SK-N-SH (cell line): ENCODE measurements around the gene ATP1A1. TPM values are rescaled to one million over a fixed set of nuclear protein-coding genes. Genes with fewer than 3 reads are reported as not detected.

Source experiments
- CTCF ChIA-PET: fragments of 300-600, 350-600 bp; formaldehyde crosslinking; extraction: SDS; loops from one replicate; lab custom pipeline; 2021; lab: Yijun Ruan, JAX
- POLR2A ChIA-PET: fragments of 350-600 bp; sonication (Branson Sonifier 250); formaldehyde crosslinking; extraction: SDS; loops from one replicate; lab custom pipeline; 2020; ENCODE audit warnings: antibody characterized with exemption, inconsistent platforms; lab: Yijun Ruan, JAX
- DNase-seq: peaks from one replicate; pipeline ENCODE4 v3.0.0; 2012
- H2AFZ ChIP-seq: fragments of 200-600 bp; sonication (generic); 2 replicates; pipeline ENCODE4 v1.8.1; 2016; ENCODE audit warnings: antibody characterized with exemption, mild to moderate bottlenecking, low read depth
- H3F3A ChIP-seq: fragments of 200-600 bp; sonication (generic); replicated peaks from 2 replicates; pipeline ENCODE3; 2016; ENCODE audit warnings: antibody characterized with exemption, mild to moderate bottlenecking; ENCODE audit not compliant: insufficient read depth
- H3K27ac ChIP-seq, 2 experiments: fragments of 200-500 bp in 1 of 2; fragments of 200-600 bp in 1 of 2; sonication (Bioruptor generic) in 1 of 2; sonication (generic), shearing (Covaris generic) in 1 of 2; 2 replicates each; pipeline versions ENCODE4 v1.5.1 to v1.6.1; 2014 to 2016; ENCODE audit warnings: low read depth in 2 of 2, inconsistent platforms in 1 of 2, low read length in 1 of 2, mild to moderate bottlenecking in 1 of 2, mixed read lengths in 1 of 2
- H3K27me3 ChIP-seq: fragments of 200-600 bp; sonication (generic), shearing (Covaris generic); 2 replicates; pipeline ENCODE4 v1.6.1; 2016; ENCODE audit warnings: mixed run types; ENCODE audit not compliant: insufficient read depth
- H3K36me3 ChIP-seq, 2 experiments: fragments of 200-500 bp in 1 of 2; fragments of 200-600 bp in 1 of 2; sonication (Bioruptor generic) in 1 of 2; sonication (generic) in 1 of 2; replicated peaks in 1 of 2; 2 replicates each; pipeline versions ENCODE3 to v1.5.1; 2014 to 2016; ENCODE audit warnings: low read length in 1 of 2, mild to moderate bottlenecking in 1 of 2; ENCODE audit not compliant: insufficient read depth in 2 of 2, control insufficient read depth in 1 of 2
- H3K4me1 ChIP-seq, 2 experiments: fragments of 200-500 bp in 1 of 2; fragments of 200-600 bp in 1 of 2; sonication (Bioruptor generic) in 1 of 2; sonication (generic), shearing (Covaris generic) in 1 of 2; 2 replicates each; pipeline versions ENCODE4 v1.5.1 to v1.6.1; 2014 to 2016; ENCODE audit warnings: low read depth in 1 of 2, low read length in 1 of 2, mixed run types in 1 of 2; ENCODE audit not compliant: insufficient read depth in 2 of 2, control insufficient read depth in 1 of 2
- H3K4me2 ChIP-seq: fragments of 200-600 bp; sonication (generic), shearing (Covaris generic); 2 replicates; pipeline ENCODE4 v1.6.1; 2017; ENCODE audit warnings: mixed run types
- H3K4me3 ChIP-seq, 2 experiments: fragments of 200-500 bp in 1 of 2; fragments of 200-600 bp in 1 of 2; sonication (Bioruptor generic) in 1 of 2; sonication (generic), shearing (Covaris generic) in 1 of 2; 2 replicates each; pipeline versions ENCODE4 v1.5.1 to v1.8.1; 2014 to 2016; ENCODE audit warnings: low read depth in 2 of 2, inconsistent platforms in 1 of 2, low read length in 1 of 2, mild to moderate bottlenecking in 1 of 2, mixed read lengths in 1 of 2, moderate library complexity in 1 of 2
- H3K79me2 ChIP-seq: fragments of 200-600 bp; sonication (generic); 2 replicates; pipeline ENCODE4 v1.8.1; 2017; ENCODE audit warnings: mild to moderate bottlenecking; ENCODE audit not compliant: insufficient read depth
- H3K9ac ChIP-seq: fragments of 200-600 bp; sonication (generic); 2 replicates; pipeline ENCODE4 v1.6.1; 2017; ENCODE audit warnings: mixed run types
- H3K9me2 ChIP-seq: fragments of 200-600 bp; sonication (generic); 2 replicates; pipeline ENCODE4 v1.6.1; 2017; ENCODE audit warnings: mixed run types
- H3K9me3 ChIP-seq: fragments of 200-600 bp; sonication (generic); 2 replicates; pipeline ENCODE4 v1.6.1; 2017; ENCODE audit warnings: mixed run types, mild to moderate bottlenecking, moderate library complexity
- H4K20me1 ChIP-seq: fragments of 200-600 bp; sonication (generic); 2 replicates; pipeline ENCODE4 v1.6.1; 2017; ENCODE audit warnings: mild to moderate bottlenecking, mixed run types; ENCODE audit not compliant: insufficient read depth
- CHD2 ChIP-seq: fragments of 150-350 bp; IDR thresholded peaks from 2 replicates; pipeline ENCODE4 v1.6.1; 2018; ENCODE audit warnings: low read length; ENCODE audit not compliant: partially characterized antibody
- ELF1 ChIP-seq: IDR thresholded peaks from 2 replicates; pipeline ENCODE4 v1.4.0; 2012
- EP300 ChIP-seq, 2 experiments: IDR thresholded peaks; 2 replicates each; pipeline versions ENCODE4 v1.4.0 to v1.6.1; 2012; ENCODE audit warnings: borderline replicate concordance in 1 of 2, low read depth in 1 of 2, low read length in 1 of 2
- EZH2phosphoT487 ChIP-seq: fragments of 200-600 bp; sonication (generic); IDR thresholded peaks from 2 replicates; pipeline ENCODE4 v1.6.1; 2017; ENCODE audit warnings: low read depth, mixed run types, mild to moderate bottlenecking, antibody characterized with exemption, moderate library complexity, borderline replicate concordance
- FOSL2 ChIP-seq: IDR thresholded peaks from 2 replicates; pipeline ENCODE4 v1.4.0; 2012; ENCODE audit warnings: low read depth, mild to moderate bottlenecking, moderate library complexity, borderline replicate concordance
- NFIC ChIP-seq: IDR thresholded peaks from 2 replicates; pipeline ENCODE4 v1.4.0; 2012; ENCODE audit warnings: borderline replicate concordance
- RFX5 ChIP-seq: IDR thresholded peaks from 2 replicates; pipeline ENCODE4 v1.6.1; 2012; ENCODE audit warnings: mild to moderate bottlenecking, improper control_type of control experiment, low read length
- RXRA ChIP-seq: IDR thresholded peaks from 2 replicates; pipeline ENCODE4 v1.4.0; 2012; ENCODE audit warnings: low read depth, mild to moderate bottlenecking, borderline replicate concordance
- SIN3A ChIP-seq: IDR thresholded peaks from 2 replicates; pipeline ENCODE4 v1.6.1; 2012; ENCODE audit warnings: low read depth, mild to moderate bottlenecking, low read length, moderate library complexity, borderline replicate concordance
- SMC3 ChIP-seq: IDR thresholded peaks from 2 replicates; pipeline ENCODE4 v1.6.1; 2012; ENCODE audit warnings: low read depth, low read length, improper control_type of control experiment
- TAF1 ChIP-seq: IDR thresholded peaks from 2 replicates; pipeline ENCODE4 v1.6.1; 2012; ENCODE audit warnings: low read depth, mild to moderate bottlenecking, low read length, moderate library complexity, borderline replicate concordance
- TEAD4 ChIP-seq: IDR thresholded peaks from 2 replicates; pipeline ENCODE4 v1.4.0; 2012; ENCODE audit warnings: mild to moderate bottlenecking, borderline replicate concordance; ENCODE audit not compliant: insufficient read depth
- YY1 ChIP-seq: IDR thresholded peaks from 2 replicates; pipeline ENCODE4 v1.4.0; 2012; ENCODE audit warnings: low read depth, mild to moderate bottlenecking
- WGBS: methylation state at CpG from one replicate; pipeline ENCODE4 v1.1.6; 2017; ENCODE audit warnings: low lambda C conversion rate; 5-methylcytosine and 5-hydroxymethylcytosine counted together
- polyA plus RNA-seq, 3 experiments: library from polyadenylated mRNA; depleted of rRNA; stranded (reverse); fragments of >200 nt; gene quantifications; 2 replicates each; pipeline ENCODE4 v1.2.3, GENCODE V29; 2012
- TF ChIP-seq, protein P1 (sequence below): IDR thresholded peaks from 2 replicates; pipeline ENCODE4 v1.6.1; 2012; ENCODE audit warnings: mild to moderate bottlenecking, low read depth, low read length, moderate library complexity
- TF ChIP-seq, protein P2 (sequence below): fragments of 150-350 bp; IDR thresholded peaks from 2 replicates; pipeline ENCODE4 v1.6.1; 2016; ENCODE audit warnings: mild to moderate bottlenecking, low read depth, low read length
- TF ChIP-seq, protein P3 (sequence below): fragments of 150-350 bp; IDR thresholded peaks from 2 replicates; pipeline ENCODE4 v1.6.1; 2017; ENCODE audit warnings: antibody characterized with exemption, low read length, low read depth, borderline replicate concordance

Gene ATP1A1
- polyA plus RNA-seq, 1 of the 3 experiments (the other 2 are of a cell fraction) = 233 TPM

DNA sequence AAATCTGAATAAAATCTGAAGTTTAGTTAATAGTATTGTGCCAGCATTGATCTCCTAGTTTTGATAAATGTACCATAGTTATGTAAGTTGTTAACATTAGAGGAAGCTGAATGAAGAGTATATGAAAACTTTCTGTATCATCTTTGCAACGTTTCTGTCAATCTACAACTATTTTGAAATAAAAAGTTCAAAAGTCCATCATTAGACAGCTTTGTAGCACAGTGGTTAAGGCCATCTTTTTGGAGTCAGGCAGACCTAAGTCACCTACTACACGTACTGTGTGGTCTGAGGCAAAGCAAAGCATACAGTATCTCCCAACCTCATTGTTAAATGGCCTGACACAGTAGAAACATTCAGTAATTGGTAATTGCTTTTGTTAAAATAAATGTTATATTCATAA lies 47.9 kb upstream of the ATP1A1 start:
- TF ChIP-seq ELF1 = no peak
- TF ChIP-seq, protein P1, sequence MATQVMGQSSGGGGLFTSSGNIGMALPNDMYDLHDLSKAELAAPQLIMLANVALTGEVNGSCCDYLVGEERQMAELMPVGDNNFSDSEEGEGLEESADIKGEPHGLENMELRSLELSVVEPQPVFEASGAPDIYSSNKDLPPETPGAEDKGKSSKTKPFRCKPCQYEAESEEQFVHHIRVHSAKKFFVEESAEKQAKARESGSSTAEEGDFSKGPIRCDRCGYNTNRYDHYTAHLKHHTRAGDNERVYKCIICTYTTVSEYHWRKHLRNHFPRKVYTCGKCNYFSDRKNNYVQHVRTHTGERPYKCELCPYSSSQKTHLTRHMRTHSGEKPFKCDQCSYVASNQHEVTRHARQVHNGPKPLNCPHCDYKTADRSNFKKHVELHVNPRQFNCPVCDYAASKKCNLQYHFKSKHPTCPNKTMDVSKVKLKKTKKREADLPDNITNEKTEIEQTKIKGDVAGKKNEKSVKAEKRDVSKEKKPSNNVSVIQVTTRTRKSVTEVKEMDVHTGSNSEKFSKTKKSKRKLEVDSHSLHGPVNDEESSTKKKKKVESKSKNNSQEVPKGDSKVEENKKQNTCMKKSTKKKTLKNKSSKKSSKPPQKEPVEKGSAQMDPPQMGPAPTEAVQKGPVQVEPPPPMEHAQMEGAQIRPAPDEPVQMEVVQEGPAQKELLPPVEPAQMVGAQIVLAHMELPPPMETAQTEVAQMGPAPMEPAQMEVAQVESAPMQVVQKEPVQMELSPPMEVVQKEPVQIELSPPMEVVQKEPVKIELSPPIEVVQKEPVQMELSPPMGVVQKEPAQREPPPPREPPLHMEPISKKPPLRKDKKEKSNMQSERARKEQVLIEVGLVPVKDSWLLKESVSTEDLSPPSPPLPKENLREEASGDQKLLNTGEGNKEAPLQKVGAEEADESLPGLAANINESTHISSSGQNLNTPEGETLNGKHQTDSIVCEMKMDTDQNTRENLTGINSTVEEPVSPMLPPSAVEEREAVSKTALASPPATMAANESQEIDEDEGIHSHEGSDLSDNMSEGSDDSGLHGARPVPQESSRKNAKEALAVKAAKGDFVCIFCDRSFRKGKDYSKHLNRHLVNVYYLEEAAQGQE = no peak
- TF ChIP-seq TEAD4 = no peak
- no peak for TF ChIP-seq SMC3
- no peak for TF ChIP-seq RFX5
- no peak for TF ChIP-seq NFIC
- no peak for TF ChIP-seq CHD2
- TF ChIP-seq, protein P2, sequence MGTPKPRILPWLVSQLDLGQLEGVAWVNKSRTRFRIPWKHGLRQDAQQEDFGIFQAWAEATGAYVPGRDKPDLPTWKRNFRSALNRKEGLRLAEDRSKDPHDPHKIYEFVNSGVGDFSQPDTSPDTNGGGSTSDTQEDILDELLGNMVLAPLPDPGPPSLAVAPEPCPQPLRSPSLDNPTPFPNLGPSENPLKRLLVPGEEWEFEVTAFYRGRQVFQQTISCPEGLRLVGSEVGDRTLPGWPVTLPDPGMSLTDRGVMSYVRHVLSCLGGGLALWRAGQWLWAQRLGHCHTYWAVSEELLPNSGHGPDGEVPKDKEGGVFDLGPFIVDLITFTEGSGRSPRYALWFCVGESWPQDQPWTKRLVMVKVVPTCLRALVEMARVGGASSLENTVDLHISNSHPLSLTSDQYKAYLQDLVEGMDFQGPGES = no peak
- no peak for TF ChIP-seq EZH2phosphoT487
- TF ChIP-seq, protein P3, sequence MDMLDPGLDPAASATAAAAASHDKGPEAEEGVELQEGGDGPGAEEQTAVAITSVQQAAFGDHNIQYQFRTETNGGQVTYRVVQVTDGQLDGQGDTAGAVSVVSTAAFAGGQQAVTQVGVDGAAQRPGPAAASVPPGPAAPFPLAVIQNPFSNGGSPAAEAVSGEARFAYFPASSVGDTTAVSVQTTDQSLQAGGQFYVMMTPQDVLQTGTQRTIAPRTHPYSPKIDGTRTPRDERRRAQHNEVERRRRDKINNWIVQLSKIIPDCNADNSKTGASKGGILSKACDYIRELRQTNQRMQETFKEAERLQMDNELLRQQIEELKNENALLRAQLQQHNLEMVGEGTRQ = no peak
- TF ChIP-seq TAF1 = no peak
- no peak for TF ChIP-seq SIN3A
- TF ChIP-seq FOSL2 = no peak
- no peak for TF ChIP-seq RXRA
- TF ChIP-seq YY1 = no peak
- no peak for TF ChIP-seq EP300 (IDR thresholded peaks at IDR 0.05; ENCODE audit: borderline replicate concordance in 1 of 2, low read depth in 1 of 2, low read length in 1 of 2)
- H4K20me1 ChIP-seq = no peaks in the 10 kb centered on the region
- ChIA-PET POLR2A (no interaction called here), CTCF (interaction anchor here (0.7 kb wide), 1 partner anchor 867 kb away, joined by 3 read pairs; no protein-coding TSS in a partner anchor)
- no peaks in the 10 kb centered on the region for H3K36me3 ChIP-seq
- H3K79me2 ChIP-seq = no peaks in the 10 kb centered on the region
- H3K9ac ChIP-seq = no peak overlapping the region
- no peak overlapping the region for H3K27ac ChIP-seq
- no peaks in the 10 kb centered on the region for H3F3A ChIP-seq
- H2AFZ ChIP-seq = no peak overlapping the region
- no peaks in the 10 kb centered on the region for H3K9me2 ChIP-seq
- WGBS = 19% methylated on average over 2 of the region's 2 CpGs
- no peak for DNase-seq
- H3K4me1 ChIP-seq = no peaks in the 10 kb centered on the region; a peak in 2 of 4 replicates
- H3K4me2 ChIP-seq = no peak overlapping the region
- H3K4me3 ChIP-seq = no peak overlapping the region
- no peaks in the 10 kb centered on the region for H3K9me3 ChIP-seq
- H3K27me3 ChIP-seq = no peaks in the 10 kb centered on the region
